ENCODE results near the gene DIS3L2.

DNA sequence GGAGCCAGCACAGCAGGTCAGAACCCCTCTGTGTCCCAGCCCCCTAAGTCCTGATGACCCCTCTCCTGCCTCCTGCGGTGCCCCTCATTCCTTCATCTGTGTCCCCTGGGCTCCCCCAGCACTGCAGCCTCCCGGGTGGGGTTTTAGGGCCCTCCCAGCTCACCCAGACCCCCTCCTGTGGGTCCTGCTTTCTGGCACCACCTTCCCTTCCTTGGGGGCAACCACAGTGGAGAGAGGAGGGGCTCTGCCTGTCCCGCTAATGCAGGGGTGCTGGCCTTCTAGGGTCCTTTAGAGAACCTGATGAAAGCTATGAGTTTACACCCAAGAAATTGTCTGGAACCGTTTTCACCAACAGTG lies 374.3 kb downstream of the DIS3L2 start:
- TF ChIP-seq, protein P1, sequence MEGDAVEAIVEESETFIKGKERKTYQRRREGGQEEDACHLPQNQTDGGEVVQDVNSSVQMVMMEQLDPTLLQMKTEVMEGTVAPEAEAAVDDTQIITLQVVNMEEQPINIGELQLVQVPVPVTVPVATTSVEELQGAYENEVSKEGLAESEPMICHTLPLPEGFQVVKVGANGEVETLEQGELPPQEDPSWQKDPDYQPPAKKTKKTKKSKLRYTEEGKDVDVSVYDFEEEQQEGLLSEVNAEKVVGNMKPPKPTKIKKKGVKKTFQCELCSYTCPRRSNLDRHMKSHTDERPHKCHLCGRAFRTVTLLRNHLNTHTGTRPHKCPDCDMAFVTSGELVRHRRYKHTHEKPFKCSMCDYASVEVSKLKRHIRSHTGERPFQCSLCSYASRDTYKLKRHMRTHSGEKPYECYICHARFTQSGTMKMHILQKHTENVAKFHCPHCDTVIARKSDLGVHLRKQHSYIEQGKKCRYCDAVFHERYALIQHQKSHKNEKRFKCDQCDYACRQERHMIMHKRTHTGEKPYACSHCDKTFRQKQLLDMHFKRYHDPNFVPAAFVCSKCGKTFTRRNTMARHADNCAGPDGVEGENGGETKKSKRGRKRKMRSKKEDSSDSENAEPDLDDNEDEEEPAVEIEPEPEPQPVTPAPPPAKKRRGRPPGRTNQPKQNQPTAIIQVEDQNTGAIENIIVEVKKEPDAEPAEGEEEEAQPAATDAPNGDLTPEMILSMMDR (IDR thresholded peaks at IDR 0.05 in 4 of 5, conservative IDR thresholded peaks at IDR 0.05 in 1 of 5): no peak
- no peak for TF ChIP-seq POLR2A (IDR thresholded peaks at IDR 0.05)

All from gastrocnemius medialis (tissue), 4 donors.